GM12864 (cell line): Measurements from ENCODE around the gene CT83.

Experiments
- DNase-seq: peaks from one replicate; pipeline ENCODE4 v3.0.0-alpha.2; 2011; ENCODE audit warnings: low read depth
- H3K4me3 ChIP-seq: 2 replicates; pipeline ENCODE4 v1.5.1; 2011; ENCODE audit warnings: mild to moderate bottlenecking, low read depth, low read length, control low read depth
- CTCF ChIP-seq: IDR thresholded peaks from 2 replicates; pipeline ENCODE4 v1.5.1; 2011; ENCODE audit warnings: low read depth, mild to moderate bottlenecking, moderate library complexity, low read length, control low read depth, inconsistent platforms; ENCODE audit errors: missing control alignments

Gene CT83

DNA sequence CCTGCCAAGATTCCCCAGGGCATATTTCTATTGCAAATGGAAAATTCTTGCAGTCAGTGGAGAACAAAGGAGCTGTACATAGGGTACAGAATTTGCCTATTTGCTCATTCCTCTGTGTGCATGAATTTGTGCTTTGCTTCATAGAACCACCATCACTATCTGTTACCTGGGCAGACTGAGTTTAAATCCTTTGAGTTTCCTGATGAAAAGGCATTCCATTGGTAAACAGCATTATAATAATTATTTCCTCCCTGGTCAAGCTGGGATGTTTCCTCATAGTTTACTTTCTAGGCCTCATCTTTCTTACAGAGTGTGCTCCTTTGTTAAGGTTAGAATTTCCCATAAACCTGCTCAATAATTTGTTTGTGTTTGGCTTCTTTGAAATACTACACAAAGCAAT lies 27.2 kb downstream of the CT83 start:
- no peak for TF ChIP-seq CTCF
- H3K4me3 ChIP-seq, result no peak overlapping the region
- DNase-seq, result no peak

DNA sequence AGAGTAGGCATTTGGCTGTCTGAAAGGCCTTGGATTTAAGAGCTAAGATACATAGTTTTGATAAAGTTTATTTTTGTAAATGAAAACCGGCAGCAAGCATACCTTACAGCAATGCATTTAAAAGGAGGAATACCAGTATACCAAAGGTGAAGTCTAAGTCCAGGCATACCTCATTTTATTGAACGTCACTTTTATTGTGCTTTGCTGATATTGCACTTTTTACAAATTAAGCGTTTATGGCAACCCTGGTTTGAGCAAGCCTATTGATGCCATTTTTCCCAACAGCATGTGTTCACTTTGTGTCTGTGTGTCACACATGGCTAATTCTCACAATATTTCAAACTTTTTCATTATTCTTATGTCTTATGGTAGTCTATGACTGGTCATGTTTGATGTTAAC lies 34.8 kb downstream of the CT83 start:
- DNase-seq, result no peak
- H3K4me3 ChIP-seq, result no peak overlapping the region
- TF ChIP-seq CTCF, result no peak

GRCh38 chrX:116417968-116418367 lies 44.8 kb downstream of the CT83 start:
- H3K4me3 ChIP-seq, result no peak overlapping the region
- DNase-seq, result no peak
- TF ChIP-seq CTCF, result no peak

GRCh38 chrX:116417214-116417613 lies 45.6 kb downstream of the CT83 start:
- no peak for TF ChIP-seq CTCF
- DNase-seq, result no peak
- H3K4me3 ChIP-seq, result no peak overlapping the region

DNA sequence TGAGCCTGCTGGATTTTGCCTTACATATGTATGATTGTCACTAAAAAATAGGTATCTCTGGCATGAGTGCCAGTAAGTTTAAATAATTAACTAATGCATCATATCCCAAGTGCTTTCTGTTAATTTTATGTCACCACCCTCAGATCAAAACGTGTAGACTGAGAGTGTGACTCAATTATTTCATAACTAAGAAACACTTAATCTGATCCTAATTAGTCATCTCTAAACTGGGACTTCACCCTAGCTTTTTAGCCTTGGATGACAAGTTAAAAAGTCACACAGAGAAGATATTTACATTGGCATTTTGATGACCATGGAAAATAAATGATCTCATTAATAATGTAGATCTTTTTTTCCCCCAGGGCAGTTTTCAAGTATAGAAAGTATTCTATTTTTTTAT lies 49.5 kb downstream of the CT83 start:
- no peak overlapping the region for H3K4me3 ChIP-seq
- no peak for DNase-seq
- TF ChIP-seq CTCF, result no peak
